ENCODE data around the gene RSKR. TPM values are rescaled to one million over a fixed set of nuclear protein-coding genes. Genes with fewer than 3 reads are reported as not detected.

Gene RSKR
- total RNA-seq, 1 donor from 2014 or later: 12.3 TPM

- peaks cover 4% of the 10 kb centered on the region for H3K36me3 ChIP-seq
- no peak overlapping the region for H3K27ac ChIP-seq
- H3K27me3 ChIP-seq: no peaks in the 10 kb centered on the region
- intact Hi-C loops (cut with DNase I): no loop called here
- no peak for ATAC-seq
- TF ChIP-seq CTCF (IDR thresholded peaks at IDR 0.05): no peak
- no peak overlapping the region for H3K4me3 ChIP-seq
- DNase-seq: no peak
- no peaks in the 10 kb centered on the region for H3K9me3 ChIP-seq
- H3K4me1 ChIP-seq: no peaks in the 10 kb centered on the region
Observed at GRCh38 chr17:28585851-28586250, 28.1 kb downstream of the RSKR start.

GRCh38 chr17:28584434-28584833, 29.6 kb downstream of the RSKR start:
- H3K27ac ChIP-seq: no peak overlapping the region
- no peaks in the 10 kb centered on the region for H3K4me1 ChIP-seq
- no peak overlapping the region for H3K4me3 ChIP-seq
- no peaks in the 10 kb centered on the region for H3K9me3 ChIP-seq
- H3K27me3 ChIP-seq: no peaks in the 10 kb centered on the region
- ATAC-seq (no peak), DNase-seq (no peak)
- H3K36me3 ChIP-seq: peaks cover 4% of the 10 kb centered on the region
- intact Hi-C loops (cut with DNase I): no loop called here
- no peak for TF ChIP-seq CTCF (IDR thresholded peaks at IDR 0.05)

GRCh38 chr17:28582513-28582912, 31.5 kb downstream of the RSKR start:
- Histone ChIP-seq H3K4me1 (no peaks in the 10 kb centered on the region), H3K4me3 (no peak overlapping the region), H3K36me3 (peaks cover 4% of the 10 kb centered on the region), H3K27me3 (no peaks in the 10 kb centered on the region), H3K27ac (no peak overlapping the region), H3K9me3 (no peaks in the 10 kb centered on the region)
- DNase-seq (no peak), ATAC-seq (no peak)
- TF ChIP-seq CTCF (IDR thresholded peaks at IDR 0.05): no peak
- intact Hi-C loops (cut with DNase I): no loop called here

- H3K4me3 ChIP-seq: no peak overlapping the region
- H3K9me3 ChIP-seq: no peaks in the 10 kb centered on the region
- no peak overlapping the region for H3K27ac ChIP-seq
- H3K4me1 ChIP-seq: peaks cover 5% of the 10 kb centered on the region
- intact Hi-C loops (cut with DNase I): no loop called here
- no peak for TF ChIP-seq CTCF (IDR thresholded peaks at IDR 0.05)
- H3K27me3 ChIP-seq: no peaks in the 10 kb centered on the region
- peaks cover 4% of the 10 kb centered on the region for H3K36me3 ChIP-seq
- no peak for ATAC-seq
- no peak for DNase-seq
Observed at GRCh38 chr17:28580959-28581358, 33.0 kb downstream of the RSKR start.

GRCh38 chr17:28579526-28579925, 34.5 kb downstream of the RSKR start:
- peaks cover 5% of the 10 kb centered on the region for H3K4me1 ChIP-seq
- no peak for TF ChIP-seq CTCF (IDR thresholded peaks at IDR 0.05)
- H3K27me3 ChIP-seq: no peaks in the 10 kb centered on the region
- H3K4me3 ChIP-seq: no peak overlapping the region
- intact Hi-C loops (cut with DNase I): no loop called here
- H3K36me3 ChIP-seq: no peaks in the 10 kb centered on the region
- ATAC-seq (no peak), DNase-seq (no peak)
- H3K9me3 ChIP-seq: no peaks in the 10 kb centered on the region
- no peak overlapping the region for H3K27ac ChIP-seq
